NT2/D1 (cell line): Measurements from ENCODE around the gene POLR2E.

Source experiments
- SUZ12 ChIP-seq: IDR thresholded peaks from 2 replicates; pipeline ENCODE4 v1.6.1; 2011; ENCODE audit not compliant: insufficient read length, insufficient read depth; ENCODE audit errors: extremely low read depth
- YY1 ChIP-seq: IDR thresholded peaks from 2 replicates; pipeline ENCODE4 v1.6.1; 2011; ENCODE audit not compliant: insufficient read length, insufficient read depth
- ZNF274 ChIP-seq: IDR thresholded peaks from 2 replicates; pipeline ENCODE4 v1.6.1; 2011; ENCODE audit warnings: mild to moderate bottlenecking, low read depth, low read length

DNA sequence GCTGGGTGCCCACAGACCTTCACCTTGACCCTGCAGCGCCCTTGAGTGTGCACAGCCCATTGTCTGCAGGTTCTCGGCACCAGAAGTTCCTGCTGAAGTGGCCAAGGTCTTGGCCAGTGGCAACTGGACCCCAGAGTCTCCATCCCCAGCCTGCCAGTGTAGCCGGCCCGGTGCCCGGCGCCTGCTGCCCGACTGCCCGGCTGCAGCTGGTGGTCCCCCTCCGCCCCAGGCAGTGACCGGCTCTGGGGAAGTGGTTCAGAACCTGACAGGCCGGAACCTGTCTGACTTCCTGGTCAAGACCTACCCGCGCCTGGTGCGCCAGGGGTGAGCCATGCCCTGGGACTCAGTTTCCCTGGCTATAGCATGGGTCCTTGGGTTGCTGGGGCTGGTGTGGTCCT, 40.1 kb downstream of the POLR2E start:
- TF ChIP-seq ZNF274 (no peak), YY1 (no peak), SUZ12 (no peak)
